RPMI8226 (cell line): Measurements from ENCODE around the gene THAP5.
A peak's percentile ranks its signal among the peaks of the same experiment; 100 is the strongest.

Source experiments
- DNase-seq: peaks from one replicate; pipeline ENCODE4 v3.0.0-alpha.2; 2015

The THAP5 gene, protein sequence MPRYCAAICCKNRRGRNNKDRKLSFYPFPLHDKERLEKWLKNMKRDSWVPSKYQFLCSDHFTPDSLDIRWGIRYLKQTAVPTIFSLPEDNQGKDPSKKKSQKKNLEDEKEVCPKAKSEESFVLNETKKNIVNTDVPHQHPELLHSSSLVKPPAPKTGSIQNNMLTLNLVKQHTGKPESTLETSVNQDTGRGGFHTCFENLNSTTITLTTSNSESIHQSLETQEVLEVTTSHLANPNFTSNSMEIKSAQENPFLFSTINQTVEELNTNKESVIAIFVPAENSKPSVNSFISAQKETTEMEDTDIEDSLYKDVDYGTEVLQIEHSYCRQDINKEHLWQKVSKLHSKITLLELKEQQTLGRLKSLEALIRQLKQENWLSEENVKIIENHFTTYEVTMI

DNA sequence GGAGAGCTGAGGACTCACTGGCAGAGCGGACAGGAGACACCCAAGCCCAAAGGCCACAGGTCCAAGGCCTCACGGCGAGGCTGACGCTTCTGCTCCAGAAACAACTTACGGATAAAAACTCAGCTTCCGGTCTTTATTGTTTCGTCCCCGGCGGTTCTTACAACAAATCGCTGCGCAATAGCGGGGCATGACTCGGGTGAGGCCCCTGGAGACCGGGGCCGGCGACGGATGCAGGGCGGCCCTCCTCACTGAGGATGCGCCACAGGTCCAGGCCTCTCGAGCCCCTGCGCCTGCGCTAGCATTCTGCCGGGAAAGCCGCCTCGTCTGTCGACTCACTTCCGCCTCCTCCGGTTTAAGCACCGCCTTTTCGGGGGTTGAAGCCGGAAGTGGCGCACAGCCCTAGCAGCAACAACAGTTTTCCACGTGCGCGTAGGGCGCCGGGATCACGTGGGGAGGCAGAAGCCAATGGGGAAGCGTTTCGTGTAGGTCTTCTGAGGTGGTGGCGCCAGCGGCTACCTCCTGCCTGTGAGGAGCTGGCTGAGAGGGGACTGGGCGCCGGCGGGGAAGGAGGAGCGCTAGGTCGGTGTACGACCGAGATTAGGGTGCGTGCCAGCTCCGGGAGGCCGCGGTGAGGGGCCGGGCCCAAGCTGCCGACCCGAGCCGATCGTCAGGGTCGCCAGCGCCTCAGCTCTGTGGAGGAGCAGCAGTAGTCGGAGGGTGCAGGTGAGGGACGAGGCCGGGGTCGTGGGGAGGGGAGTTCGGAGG lies at the start of gene THAP5, which contains the start of gene DNAJB9:
Gene THAP5, minus strand, starts transcription at position 326 of the 765 bp plus-strand sequence. Its CDS starts 137 bp downstream, at position 189.
Gene DNAJB9, plus strand, starts transcription at position 494 of the 765 bp plus-strand sequence. CDS start 1,853 bp downstream, outside the sequence.
- peak; percentile 100 for DNase-seq

DNA sequence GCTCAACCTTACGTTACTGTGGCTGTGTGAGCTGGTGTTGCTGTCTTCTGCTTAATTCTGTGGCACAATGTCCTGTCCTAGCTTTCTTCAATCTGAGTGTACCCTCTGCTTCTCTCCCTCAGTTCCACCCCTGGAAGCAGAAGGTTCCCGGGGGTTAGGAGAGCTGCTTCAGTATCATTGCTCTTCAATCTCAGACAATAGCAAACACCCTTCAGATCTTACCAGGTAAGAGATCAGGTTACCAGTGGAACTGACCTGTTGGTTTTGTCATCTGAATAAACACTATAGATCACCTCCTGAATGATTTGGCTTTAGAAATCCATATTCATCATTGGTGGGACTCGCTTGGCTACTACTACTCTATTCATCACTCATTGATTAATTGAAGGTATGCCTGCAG lies 48.5 kb upstream of the THAP5 start:
- DNase-seq: no peak

DNA sequence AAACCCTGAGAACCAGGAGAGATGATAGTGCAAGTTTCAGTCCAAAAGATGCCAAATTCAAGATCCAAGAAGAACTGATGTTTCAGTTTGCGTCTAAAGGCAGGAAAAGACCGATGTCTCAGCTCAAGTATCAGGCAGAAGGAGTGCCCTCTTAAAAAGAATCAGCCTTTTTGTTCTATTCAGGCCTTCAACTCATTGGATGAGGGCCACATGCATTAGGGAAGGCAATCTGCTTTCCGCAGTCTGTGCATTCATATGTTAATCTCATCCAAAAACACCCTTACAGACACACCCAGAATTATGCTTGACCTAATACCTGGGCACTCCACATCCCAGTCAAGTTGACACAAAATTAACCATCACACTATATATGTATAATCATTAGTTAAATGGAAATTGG lies 45.4 kb upstream of the THAP5 start:
- no peak for DNase-seq

DNA sequence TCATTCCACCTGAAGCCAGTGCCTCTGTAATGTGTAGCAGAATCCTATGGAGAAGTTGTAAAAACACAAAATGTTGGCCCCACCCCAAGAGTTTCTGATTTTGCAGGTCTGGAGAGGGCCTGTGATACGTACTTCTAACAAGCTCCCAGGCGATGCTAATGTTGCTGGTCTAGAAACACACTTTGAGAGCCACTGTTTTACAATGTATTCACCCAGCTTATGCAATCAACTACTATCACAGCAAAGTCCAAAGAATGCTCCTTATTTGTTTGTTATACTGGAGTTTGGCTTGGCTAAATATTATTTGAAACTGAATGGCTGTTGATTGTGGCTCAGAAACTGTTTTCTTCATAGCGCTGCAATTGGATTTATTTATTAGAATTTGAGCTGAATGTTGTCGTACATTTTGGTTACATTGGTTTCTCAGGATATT lies 44.5 kb upstream of the THAP5 start:
- DNase-seq: no peak

DNA sequence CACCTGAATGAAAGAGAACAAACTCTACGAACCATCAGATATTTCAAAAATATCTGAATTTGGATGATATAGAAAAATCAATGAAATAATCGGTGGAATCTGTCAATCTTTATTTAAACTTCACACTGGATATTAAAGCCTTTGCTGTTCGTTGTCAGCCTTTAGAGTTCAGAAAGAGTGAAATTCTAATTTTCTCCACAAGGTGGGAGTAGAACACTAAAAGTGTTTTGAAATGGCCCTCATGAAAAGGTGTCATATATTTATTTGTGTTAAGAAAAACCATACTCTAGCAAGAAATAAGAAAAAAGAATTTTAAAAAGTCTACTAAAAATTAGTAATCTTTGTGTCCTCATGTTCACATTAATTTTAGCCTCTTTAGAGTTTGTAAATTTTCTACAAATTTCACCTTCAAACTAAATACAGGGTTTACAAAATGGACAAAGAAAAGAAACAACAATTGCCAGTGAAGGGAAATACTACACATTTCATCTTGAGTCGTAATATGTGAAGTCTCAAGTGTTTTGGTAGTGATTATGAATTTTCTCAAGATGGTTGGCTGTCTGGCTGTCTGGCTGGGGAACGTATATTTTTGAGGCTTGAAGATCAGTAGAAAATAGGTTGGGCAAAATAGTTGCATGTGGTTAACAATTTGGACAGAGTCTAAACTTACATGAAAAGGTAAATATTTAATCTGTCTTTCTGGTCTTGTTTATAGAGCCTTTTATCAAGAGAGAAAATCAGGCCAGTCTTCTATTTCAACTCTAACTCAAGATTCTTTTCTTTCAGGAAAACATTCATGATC lies 43.8 kb upstream of the THAP5 start:
- DNase-seq: peak; percentile 70

DNA sequence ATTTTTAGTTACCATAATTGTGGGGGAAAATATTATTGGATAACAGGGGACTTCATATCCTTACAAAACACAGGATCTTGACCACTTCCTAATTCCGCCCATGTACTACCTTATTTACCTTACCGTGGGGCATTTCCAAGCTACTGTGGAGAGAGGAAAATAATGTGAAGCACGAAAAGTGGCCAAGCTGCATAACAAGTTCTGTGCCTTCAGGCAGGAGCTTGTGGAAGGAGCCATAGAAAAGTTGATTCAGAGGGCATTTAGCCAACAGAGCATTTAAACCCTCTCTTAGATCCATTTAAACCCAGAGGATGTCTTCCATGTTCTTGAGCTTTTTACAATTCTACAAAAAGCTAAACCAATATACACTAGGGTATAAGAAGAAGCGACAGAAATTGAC lies 41.8 kb upstream of the THAP5 start:
- no peak for DNase-seq

DNA sequence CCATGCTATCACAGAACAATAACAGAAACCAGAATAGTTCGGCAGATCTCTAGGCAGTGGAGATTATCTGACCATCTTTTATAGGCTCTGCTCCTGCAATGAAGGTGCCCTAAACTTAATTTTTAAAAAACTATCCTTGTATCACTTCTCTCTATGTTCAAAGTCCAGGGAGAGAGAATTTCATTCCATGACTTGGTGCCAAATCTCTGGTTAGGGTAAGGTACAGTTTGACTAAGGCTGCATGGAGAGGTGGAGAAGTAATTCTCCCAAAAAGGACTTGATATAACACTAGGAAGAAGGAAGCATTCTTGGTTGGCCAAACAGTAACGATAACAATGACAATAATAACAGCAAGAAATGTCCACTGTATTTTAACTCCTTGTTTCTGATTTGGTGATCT lies 40.1 kb upstream of the THAP5 start:
- DNase-seq: no peak

DNA sequence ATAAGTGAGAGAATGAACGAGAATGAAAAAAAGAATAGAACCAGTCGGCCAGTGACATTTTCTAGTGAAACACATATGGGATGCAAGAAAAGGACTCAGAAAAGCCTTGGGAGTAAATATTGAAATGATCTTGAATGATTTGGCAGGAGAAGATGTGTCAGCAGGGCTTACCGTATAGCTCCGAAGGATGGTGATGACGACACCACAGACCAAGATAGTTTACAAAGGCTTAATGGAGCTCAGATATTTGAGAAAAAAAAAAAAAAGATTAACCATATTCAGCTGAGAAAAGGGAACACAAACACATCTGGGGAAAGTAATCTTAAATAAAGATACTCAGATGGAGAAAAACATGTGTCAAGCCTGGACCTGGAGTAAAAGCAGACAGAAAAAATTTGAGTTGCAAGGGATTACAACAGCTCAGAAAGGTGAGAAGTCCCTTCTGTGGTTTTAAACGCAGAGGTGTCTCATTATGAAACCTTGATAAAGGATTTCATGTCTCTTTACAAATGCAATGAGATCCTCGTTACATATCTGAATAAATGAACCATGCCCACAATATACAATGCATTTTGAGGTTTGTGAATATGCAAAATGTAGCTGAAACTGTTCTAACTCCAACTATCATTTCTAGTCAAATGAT lies 36.2 kb upstream of the THAP5 start:
- no peak for DNase-seq

DNA sequence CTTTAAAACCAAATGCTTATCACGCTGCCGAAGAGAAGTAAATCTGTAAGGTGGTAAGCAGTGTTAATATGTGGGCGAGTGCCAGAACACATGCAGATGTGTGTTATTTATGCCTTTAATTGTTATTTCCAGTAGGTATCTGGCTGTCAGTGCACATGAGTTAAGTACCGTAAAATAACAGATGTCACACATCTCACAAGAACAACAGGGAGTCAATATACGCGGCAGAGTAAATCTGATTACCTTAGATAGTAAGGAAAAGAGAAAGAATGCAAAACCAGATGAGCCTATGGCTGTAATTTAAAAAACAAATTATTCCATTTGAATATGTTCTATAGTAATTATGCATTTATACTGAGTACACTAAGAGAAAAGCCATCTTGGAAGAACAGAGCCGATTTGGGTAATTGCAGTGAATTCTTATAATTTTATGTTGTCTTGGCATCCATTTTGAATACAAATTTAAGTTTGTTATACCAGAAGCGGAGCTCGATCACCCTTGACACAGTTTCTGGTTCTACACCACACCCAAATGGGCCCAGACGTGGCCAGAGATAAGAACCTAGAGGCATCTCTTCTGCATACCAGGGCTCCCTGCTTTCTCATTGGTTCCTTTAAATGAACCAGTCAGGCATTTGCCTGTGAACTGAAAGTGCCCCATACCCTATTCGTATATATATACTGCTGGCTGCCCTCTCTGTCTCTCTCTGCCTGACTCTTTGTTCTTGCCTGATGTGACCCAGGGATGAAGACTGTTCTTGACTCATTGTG lies 35.0 kb upstream of the THAP5 start:
- no peak for DNase-seq

DNA sequence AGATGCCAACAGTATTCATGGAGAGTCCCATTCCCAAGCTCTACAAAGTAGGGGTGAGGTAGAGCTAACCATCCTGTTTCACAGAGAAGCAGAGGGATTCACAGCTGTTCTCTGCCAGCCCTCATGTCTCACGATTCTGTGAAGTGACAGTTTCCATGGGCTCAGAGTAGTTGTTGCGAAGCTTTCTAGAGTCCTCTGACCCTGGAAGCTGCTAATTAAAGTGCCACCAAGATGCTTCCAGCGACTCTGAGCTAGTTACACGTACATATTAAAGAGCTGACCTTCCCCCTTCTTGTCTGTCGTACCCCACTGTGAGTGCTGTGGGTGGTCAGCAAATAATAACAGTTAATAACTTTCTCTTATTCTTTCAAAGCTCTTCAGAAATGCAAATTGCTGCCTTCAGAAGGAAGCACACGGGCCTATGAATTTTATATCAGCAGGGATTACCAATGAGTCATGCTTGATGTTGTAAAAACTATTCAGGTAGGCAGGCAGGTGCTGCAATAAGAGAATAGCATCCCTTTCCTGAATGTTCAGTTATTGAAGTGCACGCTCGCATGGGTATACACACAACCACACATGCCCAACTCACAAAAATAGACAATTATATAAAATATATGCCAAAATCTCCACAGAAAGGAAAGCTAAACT lies 34.3 kb upstream of the THAP5 start:
- no peak for DNase-seq

DNA sequence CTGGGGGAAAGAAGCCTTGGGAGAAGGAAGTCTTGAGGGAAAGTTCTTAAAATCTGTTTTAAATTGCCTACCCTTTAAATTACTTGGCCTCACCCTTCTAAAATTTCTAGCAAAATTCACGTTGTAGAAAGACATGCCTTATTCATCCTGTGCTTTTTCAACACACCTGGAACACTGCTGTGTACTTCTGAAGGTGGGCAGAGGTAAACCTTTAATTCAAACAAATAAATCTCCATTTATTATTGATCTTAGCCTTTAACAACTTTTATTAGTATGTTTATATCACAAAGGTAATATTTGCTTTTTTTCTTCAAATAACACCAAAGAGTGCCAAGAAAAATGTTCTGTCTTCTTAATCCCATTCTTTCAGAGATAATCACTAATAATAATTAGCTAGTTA lies 30.9 kb upstream of the THAP5 start:
- DNase-seq: no peak

DNA sequence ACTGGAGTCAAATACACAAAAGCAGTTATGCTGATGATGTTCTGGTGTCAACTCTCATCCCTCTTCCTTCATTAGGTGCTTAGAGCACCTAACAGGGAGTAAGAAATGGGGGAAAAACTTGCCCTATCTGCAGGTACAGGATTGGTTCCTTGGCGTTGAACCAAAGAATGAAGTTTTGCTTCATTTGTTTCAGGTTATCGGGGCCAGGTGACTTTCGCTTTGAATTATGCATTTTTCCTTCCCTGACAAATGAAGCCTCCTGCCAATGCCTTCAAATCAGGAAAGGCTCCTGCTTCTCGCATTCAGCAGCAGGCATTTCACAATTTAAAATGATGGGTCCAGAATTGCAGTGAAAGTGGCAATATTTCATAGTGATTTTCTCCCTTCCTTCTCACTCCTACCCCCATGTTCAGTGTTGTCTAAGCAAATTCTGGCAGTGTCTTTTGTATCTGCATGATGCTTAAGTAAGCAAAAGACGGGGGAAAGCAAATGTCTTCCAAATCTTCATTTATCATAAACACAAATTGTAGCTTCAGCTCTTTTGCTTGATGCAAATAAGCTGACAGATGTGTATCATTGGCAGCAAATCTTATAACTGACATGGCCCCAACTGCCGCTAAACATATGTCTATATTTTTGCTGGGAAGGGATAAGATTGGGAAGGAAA lies 29.5 kb upstream of the THAP5 start:
- DNase-seq: no peak

DNA sequence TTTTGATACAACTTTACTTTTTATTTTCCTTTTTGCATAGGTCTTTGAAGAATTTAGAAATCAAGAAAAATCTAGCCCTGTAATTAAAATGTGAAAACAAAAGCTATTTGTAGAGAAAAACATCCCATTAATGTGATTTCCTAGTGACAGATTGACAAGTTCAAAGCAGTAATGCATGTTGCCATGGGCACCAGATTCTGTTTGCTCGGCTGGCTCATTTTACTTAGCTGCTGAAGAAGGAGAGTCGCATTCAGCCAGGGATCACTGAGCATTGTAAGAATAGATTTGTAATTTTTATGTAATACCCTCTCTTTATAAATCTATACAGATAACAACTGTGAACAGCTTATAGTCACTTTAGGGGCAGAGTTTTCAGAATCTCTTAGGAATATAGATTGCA lies 28.6 kb upstream of the THAP5 start:
- no peak for DNase-seq

DNA sequence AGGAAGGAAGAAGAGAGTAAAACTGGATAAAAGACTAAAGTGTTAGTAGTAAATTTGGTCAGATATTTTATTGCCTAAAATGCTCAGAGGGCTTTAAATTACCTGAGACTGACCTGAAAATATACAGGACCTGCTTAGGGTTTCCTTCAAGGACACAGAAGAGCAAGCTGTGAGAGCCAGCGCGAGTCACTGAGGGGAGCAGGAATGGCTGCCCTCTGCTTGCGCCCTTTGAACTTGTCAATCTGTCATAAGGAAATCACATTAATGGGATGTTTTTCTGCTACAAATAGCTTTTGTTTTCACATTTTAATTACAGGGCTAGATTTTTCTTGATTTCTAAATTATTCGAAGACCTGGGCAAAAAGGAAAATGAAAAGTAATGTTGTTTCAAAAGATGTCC lies 27.1 kb upstream of the THAP5 start:
- DNase-seq: no peak

DNA sequence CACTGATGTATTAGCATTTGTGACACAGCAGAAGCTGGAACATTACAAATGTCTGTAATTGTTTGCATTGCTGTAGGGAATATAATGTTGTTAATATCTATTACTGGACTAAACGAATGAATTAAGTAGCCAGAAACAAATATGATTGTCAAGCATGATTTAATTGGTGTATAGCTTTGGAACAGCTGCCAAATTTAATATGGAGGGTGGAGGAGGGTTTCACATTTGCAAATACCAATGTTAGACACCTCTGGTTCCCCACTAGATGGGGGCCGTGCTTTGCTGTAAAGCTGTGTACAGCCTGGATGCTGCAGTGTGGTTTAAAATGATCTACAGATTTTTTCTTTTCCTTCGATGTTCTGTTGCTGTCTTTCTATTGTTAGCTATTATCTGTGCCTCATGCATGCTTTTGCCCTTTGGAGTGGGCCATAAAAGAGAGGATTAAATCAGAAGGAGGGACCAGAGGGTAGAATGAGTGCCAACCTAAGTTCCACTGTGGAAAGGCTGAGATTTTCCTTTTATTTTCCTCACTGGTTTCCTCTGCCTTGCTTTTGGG lies 23.2 kb upstream of the THAP5 start:
- peak; percentile 55 for DNase-seq

DNA sequence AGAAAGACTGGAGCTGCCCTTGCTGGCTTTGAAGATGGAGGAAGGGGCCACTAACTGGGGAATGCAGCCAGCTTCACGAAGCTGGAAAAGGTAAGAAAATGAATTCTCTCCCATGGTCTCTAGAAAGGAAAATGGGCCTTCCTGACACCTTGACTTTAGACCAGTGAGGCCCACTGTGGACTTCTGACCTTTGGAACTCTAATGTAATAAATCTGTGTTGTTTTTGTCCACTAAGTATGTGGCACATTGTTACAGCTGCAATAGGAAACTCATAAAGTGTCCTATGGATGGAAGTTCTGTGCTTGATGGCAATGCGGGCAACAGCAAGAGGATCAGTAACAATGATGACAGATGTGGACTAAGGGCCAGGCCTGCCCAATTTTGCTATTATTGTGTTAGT lies 21.1 kb upstream of the THAP5 start:
- DNase-seq: no peak

DNA sequence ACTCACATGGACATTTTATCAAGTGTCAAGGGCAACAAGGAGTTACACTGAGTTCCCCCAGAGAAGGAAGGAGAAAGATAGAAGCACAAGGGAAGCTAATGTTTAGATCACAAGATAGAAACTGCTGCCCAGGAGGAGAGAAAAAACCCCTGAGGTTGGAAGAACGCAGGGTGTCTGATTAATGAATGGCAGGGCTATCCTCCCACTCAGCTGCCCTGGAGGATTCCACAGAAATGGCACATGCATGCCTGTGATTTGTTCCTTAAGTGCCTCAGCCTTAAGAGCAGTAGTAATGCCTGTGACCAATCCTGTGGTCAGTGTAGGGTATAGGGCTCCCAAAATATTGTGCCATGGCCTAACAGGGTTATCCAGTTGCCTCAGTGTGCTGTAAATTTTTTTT lies 20.4 kb upstream of the THAP5 start:
- DNase-seq: no peak

DNA sequence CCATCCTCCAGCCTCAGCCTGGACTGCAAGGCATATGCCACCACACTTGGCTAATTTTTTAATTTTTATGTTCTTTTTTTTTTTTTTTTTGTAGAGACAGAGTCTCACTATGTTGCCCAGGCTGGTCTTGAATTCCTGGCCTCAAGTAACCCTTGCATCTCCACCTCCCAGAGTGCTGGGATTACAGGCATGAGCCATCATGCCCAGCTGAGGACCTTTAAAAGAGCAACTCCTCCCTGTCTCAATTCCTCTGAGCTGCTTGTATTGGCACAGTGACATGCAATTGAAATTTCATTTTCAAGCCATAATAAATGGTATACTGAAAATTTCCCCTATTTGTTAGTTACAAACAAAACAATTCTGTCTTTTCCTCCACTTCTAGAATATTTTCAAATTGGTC lies 19.7 kb upstream of the THAP5 start:
- no peak for DNase-seq

DNA sequence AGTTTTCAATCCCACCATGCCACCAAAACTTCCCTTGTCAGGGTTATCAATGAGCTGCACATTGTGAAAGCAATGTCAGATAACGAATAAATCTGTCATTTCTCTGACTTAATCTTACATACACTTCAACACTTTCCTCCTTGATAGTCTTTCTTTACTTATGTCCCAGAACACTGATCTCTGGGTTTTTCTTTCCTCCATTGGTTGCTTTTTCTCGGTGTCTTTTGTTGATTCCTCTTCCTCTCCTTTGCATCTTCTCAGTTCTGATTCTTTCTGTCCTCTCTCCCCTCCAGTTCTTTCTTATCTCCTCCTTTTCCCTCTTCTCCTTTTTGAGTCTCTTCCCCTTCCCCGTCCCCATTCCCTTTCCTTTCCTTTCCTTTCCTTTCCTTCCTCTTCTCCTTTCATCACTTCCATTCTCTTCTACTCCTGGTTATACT lies 16.8 kb upstream of the THAP5 start:
- DNase-seq: no peak

DNA sequence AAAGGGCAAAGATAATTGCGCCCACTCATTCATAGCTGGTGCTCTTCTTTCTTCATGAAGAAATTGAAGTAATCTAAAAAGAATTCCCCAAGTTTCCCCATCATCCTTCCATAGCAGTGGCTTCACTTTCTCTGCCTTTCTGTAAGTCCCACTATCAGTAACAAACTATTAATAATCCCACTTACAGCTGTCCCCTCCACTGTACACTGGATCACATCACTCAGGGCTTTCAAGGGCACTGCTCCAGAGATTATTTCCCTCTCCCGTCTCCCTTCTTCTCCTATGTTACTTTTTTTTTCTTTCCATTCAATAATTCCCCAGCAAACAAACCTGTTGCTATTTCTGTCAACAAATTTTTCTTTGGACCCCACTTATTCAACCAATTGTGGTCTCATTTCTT lies 16.3 kb upstream of the THAP5 start:
- DNase-seq: no peak

DNA sequence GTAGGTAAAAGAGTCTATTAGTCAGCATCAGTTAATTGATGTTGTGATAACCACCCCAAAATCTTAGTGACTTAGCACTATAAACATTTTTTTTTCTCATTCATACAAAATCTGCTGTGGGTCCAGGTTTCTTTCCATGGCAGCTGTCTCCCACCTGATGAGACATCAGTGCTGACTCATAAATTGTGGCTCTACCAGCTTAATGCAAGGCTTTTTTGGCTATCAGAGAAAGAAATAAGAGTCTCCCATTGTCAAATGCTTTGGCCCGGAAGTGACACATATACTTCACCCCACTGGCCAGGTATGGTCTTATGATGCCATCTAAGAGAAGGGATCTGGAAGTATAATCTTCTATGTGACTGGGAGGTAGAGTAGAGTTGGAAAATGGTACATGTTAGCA lies 14.7 kb upstream of the THAP5 start:
- DNase-seq: no peak
